A673 (cell line): ENCODE data around the gene LRRC30.

Source experiments
- CTCF ChIP-seq: fragments of 300-800, 200-600 bp; sonication (generic); conservative IDR thresholded peaks from 2 replicates; pipeline ENCODE4 v1.5.1; 2017; ENCODE audit warnings: low read depth, mild to moderate bottlenecking, antibody characterized with exemption, low read length, moderate library complexity, mixed read lengths
- EZH2 ChIP-seq: fragments of 200-600 bp; sonication (generic); IDR thresholded peaks from 2 replicates; pipeline ENCODE4 v1.6.1; 2017; ENCODE audit warnings: borderline replicate concordance, low read depth, mild to moderate bottlenecking, mixed read lengths, antibody characterized with exemption, low read length; ENCODE audit not compliant: poor library complexity, severe bottlenecking

DNA sequence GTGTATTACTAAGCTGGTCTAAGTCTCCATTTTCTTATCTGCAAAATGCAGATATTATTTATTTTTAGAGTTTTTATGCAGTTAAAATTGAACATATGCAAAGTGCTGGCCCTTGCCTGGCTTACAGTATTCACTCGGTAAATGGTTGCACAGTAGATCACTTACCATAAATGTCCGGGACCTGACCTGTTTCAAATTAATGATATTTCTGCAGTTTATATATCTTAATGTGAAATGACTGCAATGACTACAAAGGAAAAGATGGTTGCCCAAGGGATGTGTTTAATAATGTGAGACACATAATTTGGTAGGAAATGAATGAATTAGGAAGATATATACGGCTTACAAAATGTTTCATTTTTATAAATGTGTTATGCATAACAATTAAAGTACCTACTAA, 37.1 kb downstream of the LRRC30 start:
- TF ChIP-seq CTCF = no peak
- no peak for TF ChIP-seq EZH2
